GM18519 (cell line): ENCODE measurements around the gene BCHE.
"Not testable (repeated sequence)": the region's sequence is repeated elsewhere in the genome, so short reads cannot be mapped to it uniquely, and the experiment has no call there.

Source experiments
- ATAC-seq: cut with Tn5 transposase; IDR thresholded peaks from one replicate; pipeline ENCODE4 v1.9.1; 2021; ENCODE audit warnings: mild to moderate bottlenecking, moderate library complexity; ENCODE audit not compliant: unreplicated experiment, low FRiP score

BCHE gene

DNA sequence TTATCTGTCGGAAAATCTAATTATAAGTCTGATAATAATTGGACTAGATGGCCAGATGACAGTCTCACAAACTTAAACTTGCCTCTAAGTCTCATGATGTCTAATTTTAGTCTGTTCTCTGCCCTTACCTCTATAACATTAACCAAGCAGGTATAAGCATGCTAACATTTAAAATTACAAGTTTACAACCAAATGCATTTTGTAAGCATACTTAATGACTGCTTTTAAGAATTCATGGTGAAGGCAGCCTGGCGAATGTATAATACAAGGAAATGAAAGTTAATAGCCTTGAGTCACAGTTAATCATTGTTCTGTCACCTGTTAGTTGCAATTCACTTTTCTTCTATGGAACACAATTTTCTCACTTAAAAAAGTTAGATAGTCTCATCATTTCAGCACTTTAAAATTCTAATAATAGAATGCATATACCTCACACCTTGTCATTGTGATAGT lies 16.5 kb downstream of the BCHE start:
- no peak for ATAC-seq

DNA sequence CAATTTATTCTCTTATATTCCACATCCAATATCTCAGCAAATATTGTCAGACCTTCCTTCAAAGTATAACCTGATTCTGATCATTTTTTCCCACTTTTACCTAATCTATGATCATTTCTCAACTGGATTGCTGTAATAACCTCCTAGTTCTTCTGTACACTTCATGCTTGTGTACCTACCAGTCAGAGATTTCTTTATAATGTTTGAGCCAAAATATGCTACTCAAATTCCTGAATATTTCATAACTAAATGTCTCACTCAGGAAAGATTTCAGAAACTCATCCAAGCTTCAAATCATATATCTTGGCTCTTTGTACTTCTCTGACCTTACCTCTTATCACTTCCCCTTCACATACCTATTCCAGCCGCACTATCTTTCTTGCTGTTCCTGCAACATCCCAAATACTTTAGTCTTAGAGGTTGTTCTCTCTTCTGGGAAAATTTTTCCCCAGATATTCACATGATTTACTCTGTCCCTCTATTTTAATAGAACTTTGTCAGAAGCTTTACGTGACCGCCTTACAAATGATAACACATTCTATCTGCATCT lies 20.0 kb downstream of the BCHE start:
- ATAC-seq: no peak

DNA sequence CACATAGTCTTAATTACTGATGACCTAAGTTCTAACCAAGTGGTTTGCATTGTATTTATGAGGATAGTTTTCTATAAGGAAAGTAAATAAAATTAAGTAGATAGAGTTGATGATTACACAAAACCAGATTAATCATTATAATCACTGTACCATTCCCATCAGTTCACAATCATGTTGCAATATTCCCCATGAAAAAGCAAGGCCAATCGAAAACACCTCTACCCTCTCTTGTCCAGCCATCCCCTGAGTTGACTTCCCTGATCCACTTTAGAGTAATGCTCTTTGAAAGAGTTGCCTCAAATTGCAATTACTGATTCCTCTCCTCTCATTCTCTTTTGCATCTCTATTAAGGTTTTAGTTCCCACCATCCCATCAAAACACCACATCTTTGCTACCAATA lies 21.0 kb downstream of the BCHE start:
- ATAC-seq: no peak

DNA sequence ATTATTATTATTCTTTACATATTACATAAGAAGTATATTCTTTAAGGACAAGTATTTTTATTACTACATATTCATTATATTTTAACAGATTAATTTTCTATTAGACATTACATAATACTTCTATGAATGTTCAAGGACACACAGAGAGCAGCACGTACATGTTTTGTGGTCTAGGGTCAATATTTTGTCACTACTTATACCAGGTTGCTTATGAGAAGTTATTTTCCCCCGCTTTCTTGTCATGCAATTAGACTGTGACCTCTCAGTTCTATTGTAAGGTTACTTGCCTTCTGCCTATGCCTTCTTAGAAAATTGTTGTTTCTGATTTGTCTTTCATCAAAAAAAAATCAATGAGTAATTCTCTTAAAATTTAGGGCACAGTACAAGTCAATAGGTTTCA lies 21.5 kb downstream of the BCHE start:
- no peak for ATAC-seq

DNA sequence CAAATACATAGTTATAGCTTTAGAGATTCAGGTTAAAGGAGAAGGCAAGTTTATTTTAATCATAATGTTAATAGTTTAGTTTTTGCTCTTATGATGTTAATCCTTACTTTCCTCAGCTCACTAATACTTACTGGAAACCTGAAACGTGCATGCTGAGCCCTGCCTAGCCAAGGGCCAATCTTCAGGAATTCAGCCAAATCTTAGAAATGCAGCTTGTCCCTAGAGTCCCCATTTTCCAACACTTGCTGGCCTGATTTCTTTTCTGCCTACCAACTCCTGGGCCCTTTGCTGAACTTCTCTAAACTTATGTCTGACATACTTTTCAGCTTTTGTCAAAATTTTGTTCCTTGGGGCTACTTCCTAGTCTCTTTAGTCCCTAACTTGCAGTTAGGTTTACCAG lies 22.8 kb downstream of the BCHE start:
- no peak for ATAC-seq

DNA sequence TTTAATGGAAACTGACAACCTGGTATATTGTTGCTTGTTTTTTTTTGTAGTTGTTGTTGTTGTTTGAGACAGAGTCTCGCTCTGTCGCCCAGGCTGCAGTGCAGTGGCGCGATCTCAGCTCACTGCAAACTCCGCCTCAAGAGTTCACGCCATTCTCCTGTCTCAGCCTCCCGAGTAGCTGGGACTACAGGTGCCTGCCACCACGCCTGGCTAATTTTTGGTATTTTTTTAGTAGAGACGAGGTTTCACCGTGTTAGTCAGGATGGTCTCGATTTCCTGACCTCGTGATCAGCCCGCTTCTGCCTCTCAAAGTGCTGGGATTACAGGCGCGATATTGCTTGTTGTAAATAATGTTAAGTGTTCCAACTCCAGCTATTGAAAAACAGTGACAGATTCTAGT lies 29.3 kb downstream of the BCHE start:
- ATAC-seq: not testable (repeated sequence)

DNA sequence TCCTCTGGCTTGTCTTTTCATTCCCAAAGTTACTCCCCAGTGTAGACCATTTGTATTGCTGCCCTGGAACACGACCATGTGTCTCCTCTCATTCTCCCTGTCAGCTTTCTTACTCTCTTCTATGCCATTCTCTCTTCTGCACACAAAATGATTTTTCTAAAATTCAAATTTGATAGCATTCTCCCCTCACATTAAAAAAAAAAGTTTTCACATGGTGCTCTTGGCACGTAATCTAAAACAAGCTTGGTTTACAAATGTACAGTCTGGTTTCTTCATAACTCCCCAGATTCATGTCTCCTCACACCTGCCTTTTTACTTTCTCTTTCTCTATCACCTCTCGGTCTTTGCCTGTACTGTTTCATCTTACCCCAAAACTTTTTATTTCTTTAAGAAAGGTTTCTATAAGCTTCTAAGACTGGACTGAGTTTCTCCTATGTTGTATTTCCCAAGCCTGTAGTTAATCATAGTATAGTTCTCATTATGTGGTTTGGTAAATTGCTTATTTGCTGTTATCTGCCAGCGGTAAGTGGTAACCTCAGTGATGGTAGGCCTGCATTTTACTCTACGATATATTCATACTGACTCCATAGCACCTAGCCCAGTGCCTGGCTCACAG lies 31.2 kb downstream of the BCHE start:
- ATAC-seq: no peak

DNA sequence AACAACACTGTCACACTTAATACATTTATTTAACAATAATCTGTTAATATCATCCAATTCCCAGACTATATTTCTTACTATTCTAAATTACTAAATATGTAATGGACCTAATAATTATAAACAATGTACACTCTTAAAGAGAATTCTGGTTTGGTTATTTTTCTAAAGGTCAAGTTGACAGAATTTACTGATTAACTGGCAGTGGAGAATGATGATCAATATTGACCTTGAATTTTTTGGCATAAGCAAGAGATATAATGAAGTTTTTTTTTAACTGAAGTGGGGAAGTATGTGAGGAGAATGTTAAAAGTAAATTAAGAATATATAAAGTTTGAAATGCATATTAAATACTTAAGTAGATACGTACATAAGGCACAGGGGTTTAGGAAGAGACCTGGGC lies 33.8 kb downstream of the BCHE start:
- no peak for ATAC-seq

DNA sequence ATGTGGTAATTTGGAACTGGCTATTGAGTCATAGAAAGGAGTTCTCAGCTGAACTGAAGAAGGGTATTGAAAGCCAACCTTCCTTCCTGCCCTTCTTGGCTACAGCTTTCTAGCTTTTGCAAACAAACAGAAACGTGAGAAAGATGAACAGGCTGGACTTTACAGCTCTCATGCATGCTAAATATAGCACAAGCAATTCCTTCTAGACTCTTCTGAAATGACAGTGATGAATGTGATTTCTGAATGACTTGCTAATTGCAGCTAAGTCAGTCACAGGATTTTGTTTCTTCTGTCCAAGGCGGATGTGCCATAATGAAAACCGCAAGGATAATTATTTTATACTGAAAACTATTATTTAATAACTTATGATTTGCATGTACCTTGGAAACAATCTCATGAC lies 36.3 kb downstream of the BCHE start:
- no peak for ATAC-seq

DNA sequence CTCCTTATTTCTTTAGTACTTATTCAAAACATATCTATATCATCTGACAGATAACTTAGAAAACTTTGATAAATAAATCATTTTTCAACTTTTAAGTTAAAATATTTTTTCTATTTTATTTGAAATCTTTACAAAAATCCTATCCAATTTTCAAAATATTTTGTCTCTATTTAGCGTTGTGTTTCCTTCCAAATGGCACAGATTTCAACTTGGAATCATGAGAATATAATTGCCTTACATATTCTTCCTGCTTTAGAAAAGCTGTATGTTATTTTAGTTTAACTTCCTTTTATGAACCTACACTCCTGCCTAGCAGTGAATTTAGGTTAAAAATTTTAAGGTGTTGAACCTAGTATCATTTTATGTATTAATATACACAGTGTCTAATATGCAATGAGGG lies 38.2 kb downstream of the BCHE start:
- ATAC-seq: no peak

DNA sequence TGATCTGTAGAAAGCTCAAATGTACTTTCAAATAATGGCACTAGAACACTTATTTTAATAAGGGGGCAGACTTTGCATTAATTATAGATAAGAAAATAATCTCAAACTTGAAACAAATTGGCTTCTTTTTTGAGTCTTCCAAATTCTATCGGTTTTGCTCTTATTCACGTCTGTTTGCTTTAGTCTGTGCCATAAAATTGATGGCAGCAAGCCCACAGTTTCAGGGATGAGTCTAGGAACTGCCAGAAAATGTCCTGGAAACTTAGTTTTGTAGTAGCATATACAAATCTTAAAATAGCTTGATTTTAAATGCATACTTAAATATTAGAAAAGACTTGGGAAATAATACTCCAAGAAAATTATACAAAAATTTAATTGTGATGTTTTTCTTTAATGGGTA lies 39.7 kb downstream of the BCHE start:
- ATAC-seq: no peak

DNA sequence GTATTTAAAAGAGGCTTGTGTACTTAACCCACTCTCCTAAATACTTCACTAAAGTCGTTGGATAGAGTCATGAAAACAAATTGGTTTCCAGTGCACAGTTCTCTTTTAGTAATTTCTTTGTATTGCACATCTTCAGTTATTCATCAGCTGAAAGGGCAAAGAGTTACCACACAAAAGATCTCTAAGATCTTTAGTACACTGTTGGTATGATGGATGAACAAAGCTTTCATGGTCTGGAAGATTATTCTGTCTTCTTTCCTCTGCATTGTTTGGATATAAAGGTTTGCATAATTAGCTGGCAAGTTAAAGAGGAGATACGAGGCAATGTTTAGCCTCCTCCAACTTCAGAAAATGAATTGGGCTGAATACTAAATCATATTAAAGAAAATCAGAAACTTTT lies 40.5 kb downstream of the BCHE start:
- no peak for ATAC-seq

DNA sequence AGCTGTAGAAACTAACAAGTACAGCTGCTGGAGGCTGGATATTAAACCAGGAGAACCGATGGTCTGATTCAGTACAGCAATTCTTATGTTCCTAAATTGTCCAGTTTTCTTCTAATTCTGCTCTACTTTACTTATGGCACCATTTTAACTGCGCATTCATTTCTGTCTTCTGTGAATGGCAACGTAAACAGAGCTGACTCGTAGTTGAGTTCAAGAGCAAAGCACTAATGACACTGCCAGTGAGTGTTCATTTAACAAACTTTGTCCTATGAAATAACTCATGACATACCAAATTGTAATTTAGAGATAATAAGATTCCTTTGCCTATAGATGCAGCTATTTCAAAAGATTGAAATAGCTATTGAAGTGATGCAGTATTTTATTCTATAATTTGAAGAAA lies 48.7 kb downstream of the BCHE start:
- ATAC-seq: no peak

DNA sequence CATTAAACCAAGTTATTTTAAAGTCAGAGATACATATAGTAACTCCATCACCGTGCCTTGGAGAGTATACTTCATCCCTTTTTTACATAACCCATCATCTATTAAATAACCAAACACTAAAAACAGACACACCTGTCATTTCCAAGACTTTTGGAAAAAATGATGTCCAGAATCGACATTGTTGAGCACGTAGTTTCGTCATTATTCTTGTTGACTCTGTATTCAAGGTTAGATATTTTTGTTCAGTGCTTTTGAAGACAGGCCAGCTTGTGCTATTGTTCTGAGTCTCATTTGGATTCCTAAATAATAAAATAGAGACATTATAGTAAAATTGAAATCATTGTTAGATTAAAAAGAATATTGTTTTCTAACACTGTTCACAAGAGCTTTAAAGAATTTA lies 51.2 kb downstream of the BCHE start:
- ATAC-seq: no peak

DNA sequence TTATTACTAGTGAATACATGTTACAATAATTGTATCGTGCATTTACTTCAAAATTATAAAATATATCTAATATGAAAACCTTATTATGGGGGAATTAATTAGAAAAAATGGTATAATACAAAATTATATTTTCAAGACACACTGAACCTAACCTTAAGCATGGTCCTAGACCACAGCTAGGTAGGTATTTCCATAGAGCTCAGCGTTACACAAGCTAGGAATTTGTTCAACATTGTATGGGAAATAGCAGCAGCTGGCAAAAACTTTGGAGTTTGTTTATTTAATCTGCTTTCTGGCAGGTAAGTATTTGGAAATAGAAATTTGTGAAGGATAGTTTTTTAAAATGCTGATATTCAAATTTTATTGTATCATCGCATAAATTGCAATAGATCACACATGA lies 52.9 kb downstream of the BCHE start:
- ATAC-seq: no peak

DNA sequence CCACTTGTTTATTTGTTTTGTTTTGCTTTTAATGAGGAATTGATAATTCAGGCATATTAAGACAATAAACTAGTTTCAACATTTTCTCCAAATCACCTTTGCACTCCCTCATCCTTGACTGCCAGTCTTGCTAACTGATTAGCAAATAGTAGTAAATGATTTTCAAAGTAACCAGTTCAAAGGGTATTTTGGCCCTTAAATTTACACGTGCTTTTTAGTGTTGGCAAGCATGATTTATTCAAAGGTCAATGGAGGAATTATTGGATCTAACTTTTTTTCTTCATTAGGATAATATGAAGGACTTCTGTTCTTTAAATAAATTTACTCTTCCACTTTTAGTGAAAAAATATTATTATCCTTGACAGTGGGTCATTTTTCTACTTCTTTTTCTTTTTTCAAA lies 53.8 kb downstream of the BCHE start:
- ATAC-seq: no peak

DNA sequence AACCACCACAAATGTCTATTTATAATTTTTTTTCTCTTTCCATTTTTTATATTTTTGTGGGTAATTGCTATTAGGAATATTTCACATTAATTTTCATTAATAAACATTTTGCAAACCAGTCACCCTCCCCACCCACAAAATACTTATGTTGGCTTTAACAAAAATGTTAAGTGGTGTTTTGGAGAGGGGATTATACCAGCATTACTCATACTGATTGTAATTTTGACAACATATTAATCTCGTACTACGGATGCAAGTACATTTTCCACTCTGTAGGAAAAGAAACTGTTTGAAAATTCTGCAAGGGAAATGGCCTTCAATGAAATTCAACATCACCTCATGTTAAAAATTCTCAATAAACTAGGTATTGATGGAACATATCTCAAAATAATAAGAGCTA lies 58.3 kb downstream of the BCHE start:
- ATAC-seq: no peak

DNA sequence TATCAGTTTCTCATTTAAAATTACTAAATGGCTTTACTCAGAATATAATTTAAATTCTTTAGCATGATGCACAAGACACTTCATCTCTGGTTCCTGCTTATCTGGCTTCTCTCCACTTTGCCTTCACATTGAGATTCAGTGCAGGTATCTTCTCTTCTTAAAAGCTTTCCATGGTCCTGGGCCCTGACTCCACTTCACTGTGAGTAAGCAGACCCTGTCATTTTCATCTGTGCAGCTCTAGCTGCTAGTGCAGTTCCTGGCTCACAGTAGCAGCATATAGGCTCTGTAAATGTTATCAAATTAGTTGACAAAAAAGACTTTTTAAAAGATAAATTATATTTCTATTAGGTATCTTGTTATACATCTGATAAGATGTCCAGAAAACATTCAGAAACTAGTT lies 58.8 kb downstream of the BCHE start:
- ATAC-seq: no peak

DNA sequence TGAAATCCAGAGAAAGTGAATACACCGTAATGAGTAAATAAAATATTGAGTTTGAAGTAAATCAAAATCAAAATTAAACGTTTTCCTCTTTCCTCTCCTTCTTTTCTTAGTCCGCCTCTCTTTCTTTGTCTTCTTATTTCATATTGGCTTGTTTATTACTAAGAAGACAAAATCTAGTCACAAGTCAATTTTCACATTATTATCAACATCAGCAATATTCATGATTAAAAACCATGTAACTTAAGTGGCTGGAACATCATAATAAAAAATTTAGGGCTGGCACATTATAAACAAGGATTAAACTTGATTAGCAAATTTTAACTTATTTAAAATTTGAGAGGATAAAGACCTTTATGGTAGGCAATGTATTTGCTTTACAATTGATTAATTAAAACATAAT lies 61.4 kb downstream of the BCHE start:
- ATAC-seq: no peak

DNA sequence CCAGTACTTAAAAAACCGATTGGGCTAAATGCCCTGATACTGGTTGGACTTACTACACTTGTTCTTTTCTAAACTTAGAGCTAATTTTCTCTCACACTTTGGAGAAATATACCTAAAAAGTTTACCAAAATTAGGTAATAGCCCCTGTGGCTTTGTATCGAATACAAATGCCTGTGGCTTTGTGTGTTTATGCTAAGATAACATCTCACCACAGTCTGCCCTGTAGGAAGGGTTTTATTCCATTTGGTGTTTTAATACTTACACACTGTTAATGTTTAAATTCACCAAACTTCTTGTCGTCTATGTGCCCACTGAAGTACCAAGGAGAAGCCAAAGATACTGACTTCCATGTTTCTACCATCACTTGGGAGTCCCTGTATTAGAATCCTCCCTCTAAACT lies 66.4 kb downstream of the BCHE start:
- no peak for ATAC-seq

DNA sequence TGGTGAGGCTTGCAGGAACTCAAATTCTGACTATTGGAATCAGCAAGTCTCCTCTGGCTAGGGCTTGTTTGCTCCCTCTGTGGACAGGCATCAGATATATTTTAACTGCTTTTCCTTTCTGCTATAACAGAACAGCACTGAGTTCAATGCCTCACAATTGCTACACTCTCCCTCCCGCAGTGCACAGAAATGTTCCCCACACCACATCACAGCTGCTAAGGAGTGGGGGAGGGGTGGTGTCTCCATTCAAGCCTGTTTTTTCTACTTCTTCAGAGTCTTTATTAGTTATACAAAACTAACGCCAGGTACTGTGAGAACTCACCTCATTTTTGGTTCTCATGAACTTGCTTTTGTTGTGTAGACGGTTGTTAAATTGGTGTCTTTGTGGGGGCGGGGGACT lies 68.5 kb downstream of the BCHE start:
- ATAC-seq: no peak

DNA sequence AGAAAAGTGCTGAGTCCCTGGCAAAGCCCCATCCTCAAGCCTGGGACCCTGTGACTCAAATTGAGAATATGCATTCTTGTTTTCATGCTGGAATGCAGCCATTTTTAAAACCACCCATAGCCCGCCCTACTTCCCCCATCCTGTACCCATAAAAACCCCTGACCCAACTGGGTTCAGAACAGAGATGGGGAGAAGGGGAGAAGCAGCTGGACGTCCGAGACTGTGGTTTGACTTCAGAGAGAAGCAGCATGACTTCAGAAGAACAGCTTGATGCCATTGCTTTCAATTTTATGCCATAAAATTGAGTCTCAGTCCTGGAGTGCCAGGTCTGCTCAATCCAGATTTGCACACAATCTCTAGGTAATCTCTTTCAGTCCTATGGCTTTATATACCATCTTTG lies 78.2 kb downstream of the BCHE start:
- ATAC-seq: no peak

DNA sequence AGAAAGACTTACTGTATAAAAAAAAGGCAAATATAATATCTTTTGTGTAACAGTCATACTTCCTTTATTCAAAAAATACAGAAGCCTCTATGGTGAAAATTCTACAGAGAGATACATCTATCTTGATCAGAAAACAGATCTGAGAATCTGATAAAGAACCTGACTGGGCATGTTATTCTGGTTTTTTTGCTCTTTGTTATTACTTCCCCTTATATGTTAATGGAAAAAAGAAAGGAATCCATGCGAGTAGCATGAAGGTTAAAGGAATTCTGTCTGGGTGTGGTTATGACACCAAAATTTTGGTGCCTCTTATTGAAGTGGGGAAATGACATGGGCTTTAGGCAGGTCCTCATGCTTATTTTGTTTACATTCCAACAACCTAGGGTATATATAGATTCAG lies 81.7 kb downstream of the BCHE start:
- no peak for ATAC-seq
